ENCODE results near the gene PTPRD. TPM values are rescaled to one million over a fixed set of nuclear protein-coding genes. Genes with fewer than 3 reads are reported as not detected.

PTPRD gene
- total and polyA plus RNA-seq, 9 of the 15 experiments (the other 6 are each of a cell fraction or from before 2014, with no cell fraction given) = 0.11 TPM; not detected in 8

- TF ChIP-seq ZBTB40 (IDR thresholded peaks at IDR 0.05) = no peak
- TF ChIP-seq ZBTB40 (CRISPR knock-in tag; IDR thresholded peaks at IDR 0.05) = no peak
- TF ChIP-seq MCM5 (IDR thresholded peaks at IDR 0.05; ENCODE audit: low read depth) = no peak
- no peak for TF ChIP-seq ZFP1 (CRISPR knock-in tag; IDR thresholded peaks at IDR 0.05)
- TF ChIP-seq HES1 (IDR thresholded peaks at IDR 0.05; ENCODE audit: low read depth) = no peak
- TF ChIP-seq MEIS2 (IDR thresholded peaks at IDR 0.05; ENCODE audit: partially characterized antibody) = no peak
- TF ChIP-seq BCLAF1 (IDR thresholded peaks at IDR 0.05; ENCODE audit: borderline replicate concordance in 1 of 2, control insufficient read depth in 1 of 2, low read depth in 2 of 2, low read length in 1 of 2) = no peak
Observed at GRCh38 chr9:10094563-10094962, 518.2 kb downstream of the PTPRD start (continued).
